Mammary epithelial cell (primary cell): ENCODE data around the gene TCN2.

Experiments used
- EZH2 ChIP-seq: IDR thresholded peaks from 2 replicates; pipeline ENCODE4 v1.6.1; 2012; ENCODE audit warnings: low read length, inconsistent platforms, borderline replicate concordance
- TF ChIP-seq, protein P1 (sequence below), 2 donors: IDR thresholded peaks in 1 of 2; conservative IDR thresholded peaks in 1 of 2; 2 replicates each; pipeline ENCODE4 v1.5.1; 2011 to 2012; ENCODE audit warnings: inconsistent platforms in 2 of 2, low read length in 2 of 2, mild to moderate bottlenecking in 2 of 2, control low read depth in 1 of 2, low read depth in 1 of 2; ENCODE audit not compliant: insufficient read depth in 1 of 2; ENCODE audit errors: extremely low read depth in 1 of 2

DNA sequence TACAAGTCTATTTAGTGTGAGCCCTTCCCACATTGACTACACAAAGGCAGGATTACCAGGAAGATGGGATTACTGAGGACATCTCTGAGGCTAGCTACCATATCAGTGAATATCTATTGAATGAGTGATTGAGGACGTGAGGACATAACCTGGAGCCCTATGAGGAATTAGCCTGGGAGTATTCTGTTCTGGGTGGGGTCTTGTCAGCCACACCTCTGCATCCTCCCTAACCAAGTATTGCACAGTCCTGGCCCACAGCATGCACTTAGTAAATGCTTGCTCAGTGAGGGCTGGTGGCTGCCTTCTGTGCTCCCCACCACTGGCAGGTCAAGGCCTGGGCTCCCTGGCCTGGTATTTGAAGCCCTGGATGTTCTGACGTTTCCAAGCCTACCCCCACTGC is 45.9 kb downstream of the TCN2 start:
- TF ChIP-seq, protein P1, sequence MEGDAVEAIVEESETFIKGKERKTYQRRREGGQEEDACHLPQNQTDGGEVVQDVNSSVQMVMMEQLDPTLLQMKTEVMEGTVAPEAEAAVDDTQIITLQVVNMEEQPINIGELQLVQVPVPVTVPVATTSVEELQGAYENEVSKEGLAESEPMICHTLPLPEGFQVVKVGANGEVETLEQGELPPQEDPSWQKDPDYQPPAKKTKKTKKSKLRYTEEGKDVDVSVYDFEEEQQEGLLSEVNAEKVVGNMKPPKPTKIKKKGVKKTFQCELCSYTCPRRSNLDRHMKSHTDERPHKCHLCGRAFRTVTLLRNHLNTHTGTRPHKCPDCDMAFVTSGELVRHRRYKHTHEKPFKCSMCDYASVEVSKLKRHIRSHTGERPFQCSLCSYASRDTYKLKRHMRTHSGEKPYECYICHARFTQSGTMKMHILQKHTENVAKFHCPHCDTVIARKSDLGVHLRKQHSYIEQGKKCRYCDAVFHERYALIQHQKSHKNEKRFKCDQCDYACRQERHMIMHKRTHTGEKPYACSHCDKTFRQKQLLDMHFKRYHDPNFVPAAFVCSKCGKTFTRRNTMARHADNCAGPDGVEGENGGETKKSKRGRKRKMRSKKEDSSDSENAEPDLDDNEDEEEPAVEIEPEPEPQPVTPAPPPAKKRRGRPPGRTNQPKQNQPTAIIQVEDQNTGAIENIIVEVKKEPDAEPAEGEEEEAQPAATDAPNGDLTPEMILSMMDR (conservative IDR thresholded peaks at IDR 0.05 in 1 of 2, IDR thresholded peaks at IDR 0.05 in 1 of 2; ENCODE audit: extremely low read depth in 1 of 2, insufficient read depth in 1 of 2, low read depth in 1 of 2, low read length in 2 of 2), result no peak
- TF ChIP-seq EZH2, result no peak
